Camera-type eye (tissue), 1 donor: ENCODE measurements around the gene ZBTB5. TPM values are rescaled to one million over a fixed set of nuclear protein-coding genes. Genes with fewer than 3 reads are reported as not detected.

Source experiments
- total RNA-seq: library from RNA; depleted of rRNA; stranded (reverse); fragments of >200 nt; gene quantifications from one replicate; pipeline ENCODE4 v1.2.3, GENCODE V29; 2014

The ZBTB5 gene, protein sequence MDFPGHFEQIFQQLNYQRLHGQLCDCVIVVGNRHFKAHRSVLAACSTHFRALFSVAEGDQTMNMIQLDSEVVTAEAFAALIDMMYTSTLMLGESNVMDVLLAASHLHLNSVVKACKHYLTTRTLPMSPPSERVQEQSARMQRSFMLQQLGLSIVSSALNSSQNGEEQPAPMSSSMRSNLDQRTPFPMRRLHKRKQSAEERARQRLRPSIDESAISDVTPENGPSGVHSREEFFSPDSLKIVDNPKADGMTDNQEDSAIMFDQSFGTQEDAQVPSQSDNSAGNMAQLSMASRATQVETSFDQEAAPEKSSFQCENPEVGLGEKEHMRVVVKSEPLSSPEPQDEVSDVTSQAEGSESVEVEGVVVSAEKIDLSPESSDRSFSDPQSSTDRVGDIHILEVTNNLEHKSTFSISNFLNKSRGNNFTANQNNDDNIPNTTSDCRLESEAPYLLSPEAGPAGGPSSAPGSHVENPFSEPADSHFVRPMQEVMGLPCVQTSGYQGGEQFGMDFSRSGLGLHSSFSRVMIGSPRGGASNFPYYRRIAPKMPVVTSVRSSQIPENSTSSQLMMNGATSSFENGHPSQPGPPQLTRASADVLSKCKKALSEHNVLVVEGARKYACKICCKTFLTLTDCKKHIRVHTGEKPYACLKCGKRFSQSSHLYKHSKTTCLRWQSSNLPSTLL
- 31.8 TPM for total RNA-seq

GRCh38 chr9:37465249-37466036, at the start of gene ZBTB5:
TSS of gene ZBTB5 (minus strand) at chr9:37465450. CDS start at chr9:37442551, 22,899 bp downstream.

GRCh38 chr9:37485389-37486255, 20.4 kb upstream of the ZBTB5 start, which contains the start of gene POLR1E:
TSS of gene POLR1E (plus strand) at chr9:37485948. CDS start at chr9:37486048, 100 bp downstream.

GRCh38 chr9:37422289-37423104, 42.8 kb downstream of the ZBTB5 start, which contains the start of gene GRHPR:
TSS of gene GRHPR (plus strand) at chr9:37422696. CDS start at chr9:37422751, 55 bp downstream.

Other genes with a start within 250 kb of the ZBTB5 start
- gene GRHPR, start 42.8 kb downstream of the ZBTB5 start, total RNA-seq = 94.9 TPM
- 30.1 TPM for gene POLR1E, start 20.5 kb upstream of the ZBTB5 start, total RNA-seq
- 32.5 TPM for gene FBXO10, start 110.9 kb upstream of the ZBTB5 start, total RNA-seq
- 62.6 TPM for gene TOMM5, start 127.1 kb upstream of the ZBTB5 start, total RNA-seq
- 34.9 TPM for gene FRMPD1, start 185.5 kb upstream of the ZBTB5 start, total RNA-seq